GM18858 (cell line): ENCODE measurements around the gene DERL3.

ENCODE experiments used
- ATAC-seq: cut with Tn5 transposase; IDR thresholded peaks from one replicate; pipeline ENCODE4 v1.9.1; 2021; ENCODE audit not compliant: unreplicated experiment

The DERL3 gene

DNA sequence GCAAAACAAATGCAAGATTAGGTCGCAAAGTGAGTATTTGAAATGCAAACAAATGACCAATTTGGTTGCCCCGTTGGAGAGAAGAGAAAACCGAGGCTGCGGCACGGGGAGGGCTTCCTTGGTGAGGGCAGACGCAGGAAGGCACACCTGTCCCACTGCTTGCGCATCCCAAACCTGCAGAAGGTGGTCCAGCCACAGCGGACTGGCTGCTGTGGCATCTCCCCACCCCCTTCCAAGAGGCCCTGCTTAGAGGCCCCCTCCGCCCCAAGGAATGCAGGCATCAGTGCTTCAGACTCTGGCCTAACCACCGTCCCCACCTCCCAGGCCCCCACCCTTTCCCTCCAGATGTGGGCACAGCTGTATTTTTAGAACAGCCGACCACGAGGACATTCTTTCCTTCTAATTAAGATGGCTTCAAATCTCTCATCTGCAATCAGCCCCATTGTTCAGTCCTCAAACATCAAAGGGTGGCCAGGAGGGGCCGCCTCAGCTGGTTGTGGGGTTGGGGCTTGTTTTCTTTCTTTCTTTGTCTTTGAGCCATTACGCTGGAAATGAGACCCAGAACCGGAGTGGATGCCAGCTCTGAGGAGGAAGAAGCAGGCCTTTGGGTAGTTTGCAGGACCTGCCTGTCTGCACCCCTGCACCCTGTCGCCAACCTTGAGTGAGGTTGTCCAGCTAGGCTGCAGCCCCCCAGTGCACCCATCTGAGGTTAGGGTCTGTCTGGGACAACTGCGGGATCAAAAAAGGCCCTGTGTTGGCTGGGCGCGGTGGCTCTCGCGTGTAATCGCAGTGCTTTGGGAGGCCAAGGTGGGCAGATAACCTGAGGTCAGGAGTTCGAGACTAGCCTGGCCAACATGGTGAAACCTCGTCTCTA, 9.4 kb upstream of the DERL3 start:
- no peak for ATAC-seq

DNA sequence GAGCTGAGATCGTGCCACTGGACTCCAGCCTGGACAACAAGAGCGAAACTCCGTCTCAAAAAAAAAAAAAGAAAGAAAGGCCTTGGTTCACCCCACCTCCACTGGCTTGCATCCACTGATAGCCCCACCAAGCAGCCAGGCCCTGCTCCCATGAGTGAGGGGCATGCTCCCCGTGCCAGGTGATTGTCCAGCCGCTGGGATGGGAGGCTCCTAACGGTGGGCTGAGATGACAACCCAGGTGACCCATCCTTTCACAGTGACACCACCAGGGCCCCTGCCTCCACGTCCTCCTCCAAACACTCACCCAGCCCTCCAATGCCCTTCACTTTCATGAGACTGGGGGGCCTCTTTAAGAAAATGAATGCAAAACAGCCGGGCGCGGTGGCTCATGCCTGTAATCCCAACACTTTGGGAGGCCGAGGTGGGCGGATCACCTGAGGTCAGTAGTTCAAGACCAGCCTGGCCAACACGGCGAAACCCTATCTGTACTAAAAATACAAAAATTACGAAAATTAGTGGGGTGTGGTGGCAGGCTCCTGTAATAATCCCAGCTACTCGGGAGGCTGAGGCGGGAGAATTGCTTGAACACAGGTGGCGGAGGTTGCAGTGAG, 8.6 kb upstream of the DERL3 start:
- no peak for ATAC-seq

DNA sequence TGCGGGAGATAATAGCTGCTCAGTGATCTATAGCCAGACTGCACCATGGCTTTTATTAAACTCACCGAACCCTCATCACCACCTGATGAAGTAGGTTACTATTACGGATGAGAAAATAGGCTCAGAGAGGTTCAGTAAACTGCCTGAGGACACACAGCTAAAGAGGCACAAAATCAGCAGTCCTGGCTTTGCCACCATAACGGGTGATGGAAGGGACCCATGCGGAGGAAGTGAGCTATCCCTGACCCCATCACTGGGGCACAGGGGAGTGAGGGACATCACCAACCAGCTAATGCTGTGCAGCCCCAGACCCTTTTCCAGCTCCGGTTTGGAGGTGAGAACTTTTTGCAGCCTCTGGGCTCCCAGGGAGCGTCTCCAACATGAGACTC, 7.3 kb upstream of the DERL3 start:
- no peak for ATAC-seq

DNA sequence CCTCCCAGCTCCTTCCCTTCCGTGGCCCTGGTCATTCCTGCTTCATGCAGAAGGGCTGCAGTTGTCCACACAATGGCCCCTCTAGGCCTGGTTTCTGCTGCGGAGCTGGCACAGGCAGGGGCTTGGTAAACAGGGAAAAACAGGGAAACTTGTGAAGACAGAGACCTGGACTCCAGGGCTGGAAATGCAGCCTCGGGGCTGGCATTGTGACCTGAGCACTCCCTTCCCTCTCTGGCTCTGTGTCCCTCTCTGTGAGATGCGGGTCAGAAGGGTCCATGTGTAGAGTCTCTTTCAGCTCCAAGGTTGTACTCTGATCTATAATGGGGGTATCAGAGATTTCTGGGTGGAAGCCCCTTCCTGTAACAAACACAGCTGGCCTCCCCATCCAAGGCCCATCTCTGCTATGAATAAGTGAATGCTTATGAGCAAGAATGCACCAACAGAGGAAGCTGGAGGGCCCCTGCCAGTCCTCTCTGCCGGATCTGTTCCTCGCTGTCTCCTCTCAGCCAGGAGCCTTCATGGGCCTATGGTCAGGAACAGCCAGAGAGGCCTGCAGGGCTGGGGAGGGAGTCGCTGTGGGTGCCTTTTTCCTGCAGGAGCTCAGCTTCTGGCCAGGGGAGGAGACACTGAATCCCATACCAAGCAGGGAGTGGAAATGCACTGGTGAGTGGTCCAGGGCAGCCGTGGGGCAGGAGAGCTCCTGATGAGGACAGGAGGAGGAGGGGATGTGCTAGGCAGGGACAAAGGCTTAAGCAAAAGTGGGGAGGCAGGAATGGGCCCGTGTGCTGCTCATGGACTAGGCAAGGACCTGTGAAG, 6.7 kb upstream of the DERL3 start:
- no peak for ATAC-seq

DNA sequence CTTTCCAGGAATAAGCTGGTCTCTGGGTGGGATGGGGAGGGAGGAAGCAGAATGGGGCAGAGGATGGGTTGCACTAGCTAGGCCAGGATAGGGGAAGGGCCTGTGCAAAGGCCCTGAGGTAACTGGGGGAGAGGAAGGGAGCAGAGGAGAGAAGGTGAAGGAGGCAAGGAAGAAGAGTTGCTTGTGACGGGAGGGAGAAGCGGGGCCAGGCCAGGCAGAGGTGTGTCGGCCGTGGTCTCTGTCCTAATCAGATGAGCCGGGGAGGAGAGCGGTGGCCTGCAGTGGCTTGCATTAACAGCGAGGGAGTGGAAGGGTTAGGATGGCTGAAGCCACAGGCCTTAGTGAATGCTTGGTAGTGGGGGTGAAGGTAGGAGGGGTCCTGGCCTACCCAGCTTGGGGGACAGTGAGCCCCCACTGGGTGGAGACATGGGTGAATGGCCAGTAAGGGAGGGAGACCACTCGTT, 6.0 kb upstream of the DERL3 start:
- no peak for ATAC-seq

DNA sequence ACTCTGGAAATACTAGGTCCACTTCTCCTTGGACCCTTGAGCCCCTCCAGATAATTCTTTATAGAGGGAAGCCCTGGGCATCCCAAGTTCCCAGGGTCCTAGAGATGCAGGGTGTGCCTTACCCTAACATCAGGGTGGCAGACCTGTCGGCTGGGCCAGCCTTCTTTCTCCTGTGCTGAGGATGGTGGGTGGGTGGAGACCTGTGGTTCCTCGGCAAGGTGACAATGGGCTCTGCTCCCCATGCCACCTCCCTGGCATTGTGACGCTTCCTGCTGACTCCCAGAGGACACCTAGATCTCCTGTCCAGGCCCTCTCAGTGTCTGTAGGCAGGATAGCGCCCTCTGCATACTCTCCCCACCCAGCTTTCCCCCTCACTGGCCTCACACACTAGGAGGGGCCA, 3.8 kb upstream of the DERL3 start:
- no peak for ATAC-seq

DNA sequence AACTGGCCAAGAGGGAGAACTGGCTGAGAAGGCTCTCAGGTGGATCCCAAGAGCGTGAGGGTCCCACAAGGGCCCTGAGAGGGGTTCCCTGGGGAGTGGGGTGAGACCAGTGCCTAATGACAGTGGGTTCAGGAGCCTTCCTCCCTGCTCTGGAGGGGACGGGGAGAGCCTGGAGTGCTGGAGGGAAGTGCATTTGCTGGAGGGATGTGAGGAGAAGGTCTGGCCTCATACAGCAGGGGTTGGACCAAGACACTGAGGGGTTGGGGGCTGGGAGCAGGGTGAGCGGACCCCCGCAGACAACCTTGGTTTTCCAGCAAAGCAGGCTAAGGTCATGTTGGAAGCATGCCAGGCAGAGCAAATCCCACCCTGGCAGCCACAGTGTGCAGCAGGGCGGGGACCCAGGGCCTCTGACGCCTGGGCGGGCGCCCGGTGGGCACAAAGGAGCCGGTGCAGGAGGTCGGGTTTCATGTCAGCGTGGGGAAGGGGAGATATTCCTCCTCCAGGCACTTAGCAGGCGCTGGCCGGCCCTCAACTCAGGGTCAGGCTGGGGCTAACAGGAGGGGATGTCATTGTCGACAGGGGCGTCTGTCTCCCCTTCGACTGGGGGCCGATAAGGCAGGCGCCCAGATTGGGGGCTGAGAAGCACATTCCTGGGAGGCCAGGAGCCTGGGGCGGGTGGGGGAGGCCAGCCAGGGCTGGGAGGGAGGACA, 3.1 kb upstream of the DERL3 start:
- ATAC-seq = no peak

DNA sequence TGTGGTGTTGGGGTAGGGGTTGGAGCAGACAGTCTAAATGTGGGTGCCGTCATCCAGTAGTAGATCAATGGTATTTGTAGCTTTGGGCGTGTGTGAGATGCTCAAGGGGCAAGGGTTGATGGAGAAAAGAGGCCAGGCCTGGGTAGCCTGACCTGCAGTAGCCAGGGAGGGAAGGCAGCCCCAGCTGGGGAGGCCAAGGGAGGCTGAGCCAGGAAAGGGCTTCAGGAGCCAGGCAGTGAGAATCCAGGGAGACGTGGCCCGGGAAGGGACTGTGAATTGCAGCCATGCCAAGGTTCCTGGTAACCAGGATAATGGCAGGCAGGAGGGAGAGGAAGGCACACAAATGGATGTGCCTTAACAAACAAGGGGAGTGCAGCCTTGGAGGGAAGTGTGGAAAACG, 2.5 kb upstream of the DERL3 start:
- ATAC-seq = no peak

DNA sequence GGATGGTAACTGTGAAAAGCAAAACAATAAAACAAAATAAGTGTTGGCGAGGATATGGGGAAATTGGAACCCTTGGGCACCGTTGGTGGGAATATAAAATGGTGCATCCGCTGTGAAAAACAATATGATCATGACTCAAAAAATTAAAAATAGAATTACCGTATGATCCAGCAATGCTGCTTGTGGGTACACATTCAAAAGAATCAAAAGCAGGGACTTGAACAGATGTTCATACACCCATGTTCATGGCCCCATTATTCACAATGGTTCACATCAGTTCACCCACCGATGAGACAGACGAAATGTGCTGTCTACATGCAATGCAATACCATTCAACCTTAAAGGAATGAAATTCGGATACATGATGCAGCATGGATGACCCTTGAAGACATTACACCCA, 1.2 kb upstream of the DERL3 start:
- ATAC-seq = no peak

DNA sequence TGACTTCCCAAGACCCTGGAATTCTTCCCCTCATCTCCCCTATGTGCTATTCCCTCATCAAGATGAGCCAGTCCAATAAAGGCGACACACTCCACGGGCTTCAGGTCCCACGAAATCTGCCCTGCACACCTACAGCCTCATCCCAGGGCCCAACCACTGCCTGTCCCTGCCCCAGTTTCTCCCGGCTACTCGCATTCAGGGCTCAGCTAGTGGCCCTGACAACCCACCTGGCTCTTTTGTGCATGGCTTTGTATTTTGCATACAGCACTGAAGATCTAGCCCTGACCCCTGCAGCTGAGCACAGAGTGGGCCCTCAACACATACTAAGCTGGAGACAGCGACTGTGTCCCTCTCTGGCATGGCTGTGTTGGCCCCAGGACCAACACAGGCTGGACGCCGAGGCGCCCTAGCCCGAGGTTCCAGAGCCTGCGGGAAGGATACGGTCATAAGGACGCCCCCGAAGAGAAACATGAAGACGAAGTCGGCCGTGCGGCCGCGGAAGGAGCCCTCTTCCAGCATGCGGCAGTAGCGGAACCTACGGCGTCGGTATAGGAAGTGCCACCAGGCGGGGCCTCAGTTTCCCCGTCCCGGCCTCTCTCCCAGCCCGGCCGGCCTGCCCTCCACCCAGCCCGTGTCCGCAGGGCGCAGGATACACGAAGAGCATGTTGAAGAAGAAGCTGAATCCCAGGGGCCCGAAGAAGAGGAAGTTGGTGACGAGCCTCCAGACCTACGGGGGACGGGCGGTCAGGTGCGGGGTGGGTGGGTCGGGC, 710 bp downstream of the DERL3 start:
- ATAC-seq = no peak

DNA sequence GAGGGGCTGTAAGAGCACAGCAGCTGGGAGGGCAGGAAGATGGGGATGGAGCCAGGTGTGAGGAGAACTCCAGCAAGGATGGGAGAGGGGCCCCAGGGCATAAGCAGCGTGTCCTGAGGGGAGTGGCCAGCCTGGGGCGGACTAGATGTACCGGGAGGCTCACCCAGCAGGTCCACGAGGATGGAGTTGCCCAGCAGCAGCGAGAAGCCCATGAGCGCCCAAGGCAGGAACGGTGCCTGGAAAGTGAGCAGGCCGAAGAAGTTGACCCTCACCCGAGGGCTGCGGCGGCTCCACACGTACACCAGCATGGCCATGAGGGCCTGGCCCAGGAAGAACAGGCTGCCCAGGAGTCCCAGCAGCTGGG, 1.3 kb downstream of the DERL3 start:
- ATAC-seq = no peak

DNA sequence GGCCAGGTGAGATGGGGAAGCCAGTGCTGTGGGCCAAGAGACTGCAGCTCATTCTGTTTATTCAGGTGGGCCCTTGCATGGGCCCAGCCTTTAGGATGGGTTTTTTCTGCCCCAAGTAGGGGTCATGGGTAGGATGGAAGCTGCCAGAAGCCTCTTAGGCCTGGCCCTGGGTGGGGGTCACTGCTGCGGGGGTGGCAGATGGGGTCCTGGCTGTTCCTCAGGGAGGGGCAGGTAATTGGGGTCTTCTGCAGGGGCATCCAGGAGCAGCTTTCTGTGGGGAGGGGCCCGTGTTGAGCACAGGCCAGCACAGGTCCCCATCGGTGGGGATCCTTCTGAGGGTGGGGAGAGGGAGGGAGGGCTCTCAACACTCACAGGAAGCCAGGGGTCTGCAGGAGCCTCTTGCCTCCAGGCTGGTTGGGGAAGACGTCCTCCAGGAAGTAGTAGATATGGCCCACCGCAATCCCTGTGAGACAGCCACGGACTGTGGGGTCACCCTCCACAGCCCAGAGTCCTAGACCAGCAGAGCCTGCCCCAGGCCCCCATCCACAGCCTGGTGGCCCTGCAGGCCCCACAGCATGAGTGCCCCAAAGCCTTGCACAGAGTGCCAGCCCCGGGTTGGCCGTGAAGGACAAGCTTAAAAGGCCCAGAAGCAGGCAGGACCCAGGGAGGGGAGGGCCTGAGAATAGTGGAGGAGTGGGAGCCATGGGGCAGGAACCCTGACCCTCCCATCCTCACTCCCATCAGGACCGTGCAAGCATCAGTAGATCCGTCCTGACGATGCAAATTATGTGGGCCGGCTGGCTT, 1.9 kb downstream of the DERL3 start:
- ATAC-seq = no peak

DNA sequence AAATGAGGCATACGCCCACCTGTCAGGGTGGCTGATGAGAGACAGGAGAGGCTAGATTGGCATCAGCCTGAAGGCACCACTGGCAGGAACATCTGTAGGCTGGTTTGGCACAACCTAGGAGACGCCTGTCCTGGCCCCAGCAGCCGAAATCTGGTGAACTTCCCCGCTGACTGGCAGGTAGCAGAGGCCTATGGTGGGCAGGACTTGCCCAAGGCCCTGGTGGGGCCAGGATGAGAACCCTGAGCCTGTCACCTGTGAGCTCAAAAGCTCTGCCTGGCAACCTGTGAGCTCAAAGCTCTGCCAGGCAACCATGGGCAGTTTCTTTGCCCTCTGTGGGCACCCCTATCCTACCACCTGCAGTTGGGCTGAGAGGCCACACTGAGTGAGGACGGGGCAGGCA, 2.5 kb downstream of the DERL3 start:
- ATAC-seq = no peak

DNA sequence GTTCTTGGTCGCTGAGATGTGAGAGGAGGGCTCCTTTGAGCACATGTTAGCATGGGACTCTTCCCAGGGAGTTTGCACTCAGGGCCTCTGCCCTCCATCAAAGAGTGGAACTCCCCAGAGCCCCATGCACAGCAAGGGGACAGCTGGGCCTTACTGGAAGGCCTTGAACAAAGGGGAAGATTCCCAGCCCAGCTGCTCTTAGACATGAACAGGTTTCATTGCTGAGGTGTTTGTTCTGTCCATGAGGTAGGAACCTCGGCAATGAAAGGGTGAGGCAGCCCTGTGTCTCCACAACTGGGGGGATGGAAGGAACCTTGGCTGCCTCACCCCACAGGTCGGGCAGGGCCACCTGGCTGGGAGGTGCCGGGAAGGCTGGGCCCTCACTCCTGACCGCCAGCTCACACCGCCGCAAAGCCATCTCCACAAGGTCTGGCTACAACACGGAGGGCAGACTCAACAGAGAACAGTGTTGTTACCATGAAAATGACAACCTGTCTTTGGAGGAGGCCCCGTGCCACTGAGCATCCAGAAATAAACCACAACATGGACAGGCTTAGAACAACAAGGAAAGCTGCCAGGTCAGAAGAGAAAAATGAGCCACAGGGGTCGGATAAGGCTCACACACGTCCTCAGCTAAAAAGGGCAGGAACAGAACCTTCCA, 3.2 kb downstream of the DERL3 start:
- ATAC-seq = no peak

DNA sequence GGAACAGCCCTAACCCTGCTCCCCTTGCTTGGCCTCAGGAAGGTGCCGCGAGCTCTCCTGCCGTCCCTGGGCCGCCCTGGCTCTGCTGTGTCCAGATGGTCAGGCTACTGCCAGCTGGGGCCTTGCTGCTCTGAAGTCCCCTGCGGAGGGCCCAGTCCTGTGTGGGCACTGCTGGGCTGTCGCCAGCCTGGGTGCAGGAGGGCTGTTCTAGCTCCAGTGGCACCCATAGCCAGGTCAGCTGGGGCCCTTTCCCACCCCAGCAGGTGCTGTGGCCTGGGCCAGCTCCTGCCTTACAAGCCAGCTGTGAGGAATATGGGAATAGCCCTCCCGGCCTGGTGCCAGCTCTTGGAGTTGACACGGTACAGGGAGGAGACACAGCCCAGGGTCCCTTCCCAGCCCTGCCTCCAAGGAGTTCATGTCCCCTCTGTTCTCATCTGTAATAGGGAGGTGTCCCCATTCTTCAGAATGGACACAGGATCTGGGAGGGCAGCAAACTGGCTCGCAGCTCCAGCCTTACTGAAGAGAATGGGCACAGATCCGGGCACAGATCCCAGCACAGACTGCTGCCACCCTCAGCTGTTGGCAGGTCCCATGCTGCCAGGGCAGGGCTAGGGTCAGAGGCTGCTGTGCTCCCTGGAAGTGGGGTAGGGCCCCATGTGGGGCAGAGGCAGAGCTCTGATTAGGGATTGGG, 3.9 kb downstream of the DERL3 start:
- no peak for ATAC-seq

DNA sequence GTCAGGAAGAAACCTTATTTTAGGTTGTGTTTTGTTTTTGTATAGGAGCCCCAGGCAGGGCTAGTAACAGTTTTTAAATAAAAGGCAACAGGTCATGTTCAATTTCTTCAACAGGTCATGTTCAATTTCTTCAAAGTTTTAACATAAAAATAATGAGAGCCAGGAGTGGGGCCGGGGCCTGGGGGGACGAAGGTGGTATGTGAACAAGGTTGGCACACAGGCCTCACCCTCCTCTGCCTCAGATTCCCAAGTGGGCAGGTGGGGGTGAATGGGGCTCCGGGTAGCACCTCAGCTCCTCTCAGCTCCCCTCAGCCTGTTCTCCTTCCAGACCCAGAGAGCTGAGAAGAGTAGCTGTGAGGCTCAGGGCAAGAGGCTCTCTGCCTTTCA, 4.4 kb downstream of the DERL3 start:
- no peak for ATAC-seq

DNA sequence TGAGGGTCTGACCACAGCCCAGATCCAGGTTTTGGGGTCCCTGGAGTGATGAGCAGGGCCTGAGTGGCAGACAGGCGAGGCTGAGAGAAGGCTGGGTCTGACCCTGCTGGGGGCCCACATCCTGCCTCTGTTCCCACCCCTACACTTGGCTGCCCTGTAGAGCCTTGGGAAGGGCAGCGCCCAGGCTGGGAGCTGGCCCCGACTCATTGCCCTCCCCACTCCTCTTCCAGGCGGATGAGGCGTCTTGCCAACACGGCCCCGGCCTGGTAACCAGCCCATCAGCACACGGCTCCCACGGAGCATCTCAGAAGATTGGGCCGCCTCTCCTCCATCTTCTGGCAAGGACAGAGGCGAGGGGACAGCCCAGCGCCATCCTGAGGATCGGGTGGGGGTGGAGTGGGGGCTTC, 4.9 kb downstream of the DERL3 start:
- no peak for ATAC-seq

DNA sequence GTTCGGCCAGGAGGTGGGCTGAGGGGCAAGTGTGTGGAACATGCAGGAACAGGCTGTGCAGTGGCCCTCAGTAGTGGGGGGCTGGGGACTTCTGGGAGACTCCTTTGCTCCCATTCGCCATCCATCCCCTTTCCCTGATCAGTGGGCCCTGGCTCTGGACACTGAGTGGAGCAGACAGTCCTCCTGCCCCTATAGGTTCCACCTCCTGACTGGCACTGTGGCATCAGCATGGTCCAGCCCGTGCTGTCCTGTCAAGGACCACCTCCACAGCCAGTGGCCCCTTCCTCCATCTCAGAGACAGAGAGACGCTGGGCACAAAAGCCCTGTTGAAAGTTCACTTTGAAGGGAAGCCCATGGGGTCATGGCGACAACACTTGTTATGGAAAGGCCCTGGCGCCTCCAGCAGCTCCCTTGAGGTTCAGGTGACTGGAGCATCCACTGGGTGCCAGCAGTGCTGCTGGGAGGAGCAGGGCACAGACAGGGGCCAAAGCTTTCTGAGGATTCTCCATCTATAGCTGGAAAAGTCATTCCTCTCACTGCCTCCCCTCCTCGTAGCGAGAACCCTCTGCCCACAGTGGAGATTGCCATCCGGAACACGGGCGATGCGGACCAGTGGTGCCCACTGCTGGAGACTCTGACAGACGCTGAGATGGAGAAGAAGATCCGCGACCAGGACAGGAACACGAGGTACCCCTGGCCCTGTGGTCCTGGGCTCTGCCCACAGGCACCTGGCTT, 5.6 kb downstream of the DERL3 start:
- ATAC-seq = no peak
